Activated naive CD4-positive, alpha-beta T cell treated with anti-CD3 and anti-CD28 coated beads, Interleukin-2, amount 10 ng/mL, durations not matched to agents 7 days and 5 days (primary cell): ENCODE data around the gene CFB.

Experiments
- CTCF ChIA-PET: fragments of 350-600 bp; sonication (Branson Sonifier 250); formaldehyde crosslinking; loops from one replicate; lab custom pipeline; 2021; ENCODE audit warnings: antibody characterized with exemption; lab: Charles Lee
- DNase-seq: peaks from one replicate; pipeline ENCODE4 v3.0.0-alpha.2; 2020
- H3K27ac Mint-ChIP-seq: one replicate; pipeline ENCODE4 v1.8.0; 2021; ENCODE audit warnings: mild to moderate bottlenecking, moderate library complexity, mixed read lengths
- H3K27me3 Mint-ChIP-seq: one replicate; pipeline ENCODE4 v1.8.0; 2021; ENCODE audit warnings: mild to moderate bottlenecking, mixed read lengths
- H3K36me3 Mint-ChIP-seq: one replicate; pipeline ENCODE4 v1.8.0; 2021; ENCODE audit warnings: mixed read lengths
- H3K4me1 Mint-ChIP-seq: one replicate; pipeline ENCODE4 v1.8.0; 2021; ENCODE audit warnings: mixed read lengths
- H3K4me3 Mint-ChIP-seq: one replicate; pipeline ENCODE4 v1.8.0; 2021; ENCODE audit warnings: mild to moderate bottlenecking, moderate library complexity, mixed read lengths
- H3K9me3 Mint-ChIP-seq: one replicate; pipeline ENCODE4 v1.8.0; 2021; ENCODE audit warnings: mixed read lengths

The CFB gene

GRCh38 chr6:31948306-31948705, 2.4 kb downstream of the CFB start:
- Mint-ChIP-seq H3K9me3 (no peaks in the 10 kb centered on the region), H3K36me3 (peaks cover 11% of the 10 kb centered on the region), H3K27me3 (peaks cover 36% of the 10 kb centered on the region), H3K4me3 (no peak overlapping the region), H3K4me1 (peaks cover 6% of the 10 kb centered on the region), H3K27ac (no peak overlapping the region)
- CTCF ChIA-PET = interaction anchor here (0.6 to 1.6 kb wide), 2 partner anchors 9 to 268 kb away, joined by 3 to 6 read pairs; no protein-coding TSS in a partner anchor
- no peak for DNase-seq

GRCh38 chr6:31948753-31949413, 3.0 kb downstream of the CFB start:
- H3K36me3 Mint-ChIP-seq = peaks cover 17% of the 10 kb centered on the region
- H3K4me1 Mint-ChIP-seq = peaks cover 6% of the 10 kb centered on the region
- H3K4me3 Mint-ChIP-seq = no peak overlapping the region
- no peaks in the 10 kb centered on the region for H3K9me3 Mint-ChIP-seq
- DNase-seq = no peak
- no peak overlapping the region for H3K27ac Mint-ChIP-seq
- peaks cover 30% of the 10 kb centered on the region for H3K27me3 Mint-ChIP-seq
- CTCF ChIA-PET = interaction anchor here (0.6 to 1.6 kb wide), 2 partner anchors 9 to 269 kb away, joined by 3 to 6 read pairs; no protein-coding TSS in a partner anchor

GRCh38 chr6:31949926-31950548, 4.1 kb downstream of the CFB start:
- CTCF ChIA-PET = interaction anchor here (0.8 kb wide), 1 partner anchor 26 kb away, joined by 3 read pairs; no protein-coding TSS in a partner anchor
- Mint-ChIP-seq H3K4me3 (no peak overlapping the region), H3K27ac (no peak overlapping the region), H3K27me3 (peaks cover 19% of the 10 kb centered on the region), H3K4me1 (peaks cover 6% of the 10 kb centered on the region), H3K9me3 (no peaks in the 10 kb centered on the region), H3K36me3 (peaks cover 27% of the 10 kb centered on the region)
- DNase-seq = no peak

- CTCF ChIA-PET = interaction anchor here (0.7 to 2.8 kb wide), 23 partner anchors 8 to 405 kb away, joined by 3 to 18 read pairs (median 4); partner anchors contain the start of genes DXO, EHMT2, LY6G5C and NFKBIL1
- Mint-ChIP-seq H3K9me3 (no peaks in the 10 kb centered on the region), H3K27me3 (peaks cover 4% of the 10 kb centered on the region), H3K4me3 (no peak overlapping the region), H3K36me3 (peaks cover 40% of the 10 kb centered on the region), H3K27ac (no peak overlapping the region), H3K4me1 (peaks cover 2% of the 10 kb centered on the region)
- DNase-seq = peak; percentile 55
Observed at GRCh38 chr6:31952140-31952805, 6.4 kb downstream of the CFB start.

GRCh38 chr6:31952890-31953289, 7.0 kb downstream of the CFB start:
- H3K27me3 Mint-ChIP-seq = no peaks in the 10 kb centered on the region
- peaks cover 40% of the 10 kb centered on the region for H3K36me3 Mint-ChIP-seq
- no peak overlapping the region for H3K27ac Mint-ChIP-seq
- DNase-seq = no peak
- no peak overlapping the region for H3K4me3 Mint-ChIP-seq
- CTCF ChIA-PET = interaction anchor here (0.7 to 2.8 kb wide), 16 partner anchors 11 to 281 kb away, joined by 3 to 18 read pairs (median 4); partner anchors contain the start of genes DXO and EHMT2
- H3K4me1 Mint-ChIP-seq = peaks cover 8% of the 10 kb centered on the region
- H3K9me3 Mint-ChIP-seq = no peaks in the 10 kb centered on the region

- Mint-ChIP-seq H3K27me3 (no peaks in the 10 kb centered on the region), H3K4me1 (peaks cover 21% of the 10 kb centered on the region), H3K36me3 (peaks cover 40% of the 10 kb centered on the region), H3K4me3 (no peak overlapping the region), H3K27ac (no peak overlapping the region), H3K9me3 (no peaks in the 10 kb centered on the region)
- CTCF ChIA-PET = interaction anchor here (1.6 kb wide), 1 partner anchor 9 kb away, joined by 3 read pairs; no protein-coding TSS in a partner anchor
- no peak for DNase-seq
Observed at GRCh38 chr6:31954511-31954910, 8.6 kb downstream of the CFB start.

GRCh38 chr6:31956796-31957195, 10.9 kb downstream of the CFB start:
- peak overlapping the region; percentile 94 for H3K4me3 Mint-ChIP-seq
- no peak for DNase-seq
- CTCF ChIA-PET = interaction anchor here (1.1 to 1.9 kb wide), 2 partner anchors 8 to 65 kb away, joined by 3 to 6 read pairs; no protein-coding TSS in a partner anchor
- H3K36me3 Mint-ChIP-seq = peaks cover 53% of the 10 kb centered on the region
- H3K27ac Mint-ChIP-seq = no peak overlapping the region
- no peaks in the 10 kb centered on the region for H3K27me3 Mint-ChIP-seq
- H3K9me3 Mint-ChIP-seq = no peaks in the 10 kb centered on the region
- H3K4me1 Mint-ChIP-seq = peaks cover 32% of the 10 kb centered on the region

GRCh38 chr6:31958412-31958740, 12.5 kb downstream of the CFB start:
- Mint-ChIP-seq H3K27ac (peak overlapping the region; percentile 98), H3K4me1 (peaks cover 32% of the 10 kb centered on the region), H3K4me3 (peak overlapping the region; percentile 94), H3K9me3 (no peaks in the 10 kb centered on the region), H3K36me3 (peaks cover 58% of the 10 kb centered on the region), H3K27me3 (no peaks in the 10 kb centered on the region)
- CTCF ChIA-PET = interaction anchor here (1.7 to 1.9 kb wide), 2 partner anchors 10 to 13 kb away, joined by 6 read pairs; partner anchors contain the start of gene DXO
- DNase-seq = no peak

- H3K4me3 Mint-ChIP-seq = peak within 1 kb of the TSS; percentile 94
- H3K27me3 Mint-ChIP-seq = no peaks in the 10 kb centered on the region
- H3K36me3 Mint-ChIP-seq = peaks cover 57% of the 10 kb centered on the region
- peak within 1 kb of the TSS; percentile 98 for H3K27ac Mint-ChIP-seq
- DNase-seq = peak; percentile 99
- H3K4me1 Mint-ChIP-seq = peaks cover 32% of the 10 kb centered on the region
- no peaks in the 10 kb centered on the region for H3K9me3 Mint-ChIP-seq
- CTCF ChIA-PET = interaction anchor here (0.9 to 1.9 kb wide), 4 partner anchors 7 to 12 kb away, joined by 3 to 6 read pairs (median 4); partner anchors contain the start of gene DXO
Observed at GRCh38 chr6:31958741-31959739, 13.1 kb downstream of the CFB start, which contains the start of the genes NELFE and SKIC2. NELFE (minus strand) TSS chr6:31958971; CDS start chr6:31958446, 525 bp downstream. SKIC2 (plus strand) TSS chr6:31959175; CDS start chr6:31959193, 18 bp downstream.

GRCh38 chr6:31961616-31962015, 15.7 kb downstream of the CFB start:
- no peak overlapping the region for H3K4me3 Mint-ChIP-seq
- no peaks in the 10 kb centered on the region for H3K27me3 Mint-ChIP-seq
- H3K27ac Mint-ChIP-seq = no peak overlapping the region
- no peaks in the 10 kb centered on the region for H3K9me3 Mint-ChIP-seq
- no peak for DNase-seq
- H3K36me3 Mint-ChIP-seq = peaks cover 59% of the 10 kb centered on the region
- CTCF ChIA-PET = no interaction called here
- peaks cover 32% of the 10 kb centered on the region for H3K4me1 Mint-ChIP-seq

GRCh38 chr6:31963921-31964320, 18.0 kb downstream of the CFB start:
- Mint-ChIP-seq H3K4me1 (peaks cover 17% of the 10 kb centered on the region), H3K4me3 (no peak overlapping the region), H3K36me3 (peaks cover 72% of the 10 kb centered on the region), H3K27ac (no peak overlapping the region), H3K9me3 (no peaks in the 10 kb centered on the region), H3K27me3 (no peaks in the 10 kb centered on the region)
- CTCF ChIA-PET = interaction anchor here (0.8 kb wide), 1 partner anchor 11 kb away, joined by 3 read pairs; no protein-coding TSS in a partner anchor
- no peak for DNase-seq

- no peaks in the 10 kb centered on the region for H3K9me3 Mint-ChIP-seq
- no peak for DNase-seq
- H3K4me3 Mint-ChIP-seq = no peak overlapping the region
- H3K27me3 Mint-ChIP-seq = no peaks in the 10 kb centered on the region
- H3K27ac Mint-ChIP-seq = no peak overlapping the region
- CTCF ChIA-PET = interaction anchor here (1.9 kb wide), 1 partner anchor 13 kb away, joined by 11 read pairs; no protein-coding TSS in a partner anchor
- peaks cover 14% of the 10 kb centered on the region for H3K4me1 Mint-ChIP-seq
- peaks cover 78% of the 10 kb centered on the region for H3K36me3 Mint-ChIP-seq
Observed at GRCh38 chr6:31965700-31966099, 19.8 kb downstream of the CFB start.

- H3K4me3 Mint-ChIP-seq = no peak overlapping the region
- no peaks in the 10 kb centered on the region for H3K27me3 Mint-ChIP-seq
- no peak overlapping the region for H3K27ac Mint-ChIP-seq
- CTCF ChIA-PET = interaction anchor here (1.9 kb wide), 1 partner anchor 14 kb away, joined by 11 read pairs; no protein-coding TSS in a partner anchor
- H3K9me3 Mint-ChIP-seq = no peaks in the 10 kb centered on the region
- H3K36me3 Mint-ChIP-seq = peaks cover 71% of the 10 kb centered on the region
- peaks cover 22% of the 10 kb centered on the region for H3K4me1 Mint-ChIP-seq
- DNase-seq = no peak
Observed at GRCh38 chr6:31966506-31966905, 20.6 kb downstream of the CFB start.
